HEK293 (cell line): ENCODE results near the gene FRAT2.

Experiments
- SP2 ChIP-seq: fragments of 450-650 bp; formaldehyde crosslinking; IDR thresholded peaks from 2 replicates; pipeline ENCODE4 v1.5.1; 2016; ENCODE audit warnings: missing biosample characterization, missing genetic modification characterization
- ZFP37 ChIP-seq: fragments of 450-650 bp; formaldehyde crosslinking; IDR thresholded peaks from 2 replicates; pipeline ENCODE4 v1.5.1; 2016; ENCODE audit warnings: missing biosample characterization, missing genetic modification characterization
- ZNF24 ChIP-seq: fragments of 450-650 bp; formaldehyde crosslinking; IDR thresholded peaks from 2 replicates; pipeline ENCODE4 v1.5.1; 2016; ENCODE audit warnings: missing biosample characterization, missing genetic modification characterization
- ZNF394 ChIP-seq: fragments of 450-650 bp; formaldehyde crosslinking; IDR thresholded peaks from 2 replicates; pipeline ENCODE4 v1.5.1; 2016; ENCODE audit warnings: missing biosample characterization, missing genetic modification characterization, mild to moderate bottlenecking, moderate library complexity, borderline replicate concordance
- TF ChIP-seq, protein P1 (sequence below): fragments of 450-650 bp; formaldehyde crosslinking; IDR thresholded peaks from 2 replicates; pipeline ENCODE4 v1.5.1; 2016; ENCODE audit warnings: missing biosample characterization, missing genetic modification characterization
- TF ChIP-seq, protein P2 (sequence below): fragments of 450-650 bp; formaldehyde crosslinking; IDR thresholded peaks from 2 replicates; pipeline ENCODE4 v1.5.1; 2016; ENCODE audit warnings: missing biosample characterization, missing genetic modification characterization
- TF ChIP-seq, protein P3 (sequence below): fragments of 450-650 bp; formaldehyde crosslinking; IDR thresholded peaks from 2 replicates; pipeline ENCODE4 v1.5.1; 2017; ENCODE audit warnings: missing biosample characterization, missing genetic modification characterization
- TF ChIP-seq, protein P4 (sequence below): fragments of 450-650 bp; formaldehyde crosslinking; IDR thresholded peaks from 2 replicates; pipeline ENCODE4 v1.5.1; 2016; ENCODE audit warnings: missing biosample characterization, missing genetic modification characterization

DNA sequence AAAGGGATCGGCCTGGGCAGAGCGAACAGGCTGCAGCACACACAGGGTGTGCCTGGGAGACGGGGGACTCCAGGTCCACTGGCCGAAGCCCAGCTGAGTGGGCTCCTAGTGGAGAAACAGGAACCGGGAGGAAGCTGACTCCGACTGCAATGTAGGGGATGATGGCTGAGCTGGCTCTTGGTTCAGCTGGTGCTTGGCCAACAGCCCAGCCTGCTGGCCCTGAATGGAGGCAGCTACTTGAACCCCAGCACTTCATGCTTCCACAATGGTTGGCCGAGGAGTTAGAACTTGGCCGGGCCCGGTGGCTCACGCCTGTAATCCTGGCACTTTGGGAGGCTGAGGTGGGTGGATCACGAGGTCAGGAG is 27.0 kb upstream of the FRAT2 start:
- TF ChIP-seq, protein P1, sequence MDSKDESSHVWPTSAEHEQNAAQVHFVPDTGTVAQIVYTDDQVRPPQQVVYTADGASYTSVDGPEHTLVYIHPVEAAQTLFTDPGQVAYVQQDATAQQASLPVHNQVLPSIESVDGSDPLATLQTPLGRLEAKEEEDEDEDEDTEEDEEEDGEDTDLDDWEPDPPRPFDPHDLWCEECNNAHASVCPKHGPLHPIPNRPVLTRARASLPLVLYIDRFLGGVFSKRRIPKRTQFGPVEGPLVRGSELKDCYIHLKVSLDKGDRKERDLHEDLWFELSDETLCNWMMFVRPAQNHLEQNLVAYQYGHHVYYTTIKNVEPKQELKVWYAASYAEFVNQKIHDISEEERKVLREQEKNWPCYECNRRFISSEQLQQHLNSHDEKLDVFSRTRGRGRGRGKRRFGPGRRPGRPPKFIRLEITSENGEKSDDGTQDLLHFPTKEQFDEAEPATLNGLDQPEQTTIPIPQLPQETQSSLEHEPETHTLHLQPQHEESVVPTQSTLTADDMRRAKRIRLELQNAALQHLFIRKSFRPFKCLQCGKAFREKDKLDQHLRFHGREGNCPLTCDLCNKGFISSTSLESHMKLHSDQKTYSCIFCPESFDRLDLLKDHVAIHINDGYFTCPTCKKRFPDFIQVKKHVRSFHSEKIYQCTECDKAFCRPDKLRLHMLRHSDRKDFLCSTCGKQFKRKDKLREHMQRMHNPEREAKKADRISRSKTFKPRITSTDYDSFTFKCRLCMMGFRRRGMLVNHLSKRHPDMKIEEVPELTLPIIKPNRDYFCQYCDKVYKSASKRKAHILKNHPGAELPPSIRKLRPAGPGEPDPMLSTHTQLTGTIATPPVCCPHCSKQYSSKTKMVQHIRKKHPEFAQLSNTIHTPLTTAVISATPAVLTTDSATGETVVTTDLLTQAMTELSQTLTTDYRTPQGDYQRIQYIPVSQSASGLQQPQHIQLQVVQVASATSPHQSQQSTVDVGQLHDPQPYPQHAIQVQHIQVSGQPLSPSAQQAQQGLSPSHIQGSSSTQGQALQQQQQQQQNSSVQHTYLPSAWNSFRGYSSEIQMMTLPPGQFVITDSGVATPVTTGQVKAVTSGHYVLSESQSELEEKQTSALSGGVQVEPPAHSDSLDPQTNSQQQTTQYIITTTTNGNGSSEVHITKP (tag by site-specific recombination) = no peak
- TF ChIP-seq ZFP37 (tag by site-specific recombination) (no peak), ZNF24 (tag by site-specific recombination) (no peak), SP2 (no peak), ZNF394 (tag by site-specific recombination) (no peak)
- TF ChIP-seq, protein P2, sequence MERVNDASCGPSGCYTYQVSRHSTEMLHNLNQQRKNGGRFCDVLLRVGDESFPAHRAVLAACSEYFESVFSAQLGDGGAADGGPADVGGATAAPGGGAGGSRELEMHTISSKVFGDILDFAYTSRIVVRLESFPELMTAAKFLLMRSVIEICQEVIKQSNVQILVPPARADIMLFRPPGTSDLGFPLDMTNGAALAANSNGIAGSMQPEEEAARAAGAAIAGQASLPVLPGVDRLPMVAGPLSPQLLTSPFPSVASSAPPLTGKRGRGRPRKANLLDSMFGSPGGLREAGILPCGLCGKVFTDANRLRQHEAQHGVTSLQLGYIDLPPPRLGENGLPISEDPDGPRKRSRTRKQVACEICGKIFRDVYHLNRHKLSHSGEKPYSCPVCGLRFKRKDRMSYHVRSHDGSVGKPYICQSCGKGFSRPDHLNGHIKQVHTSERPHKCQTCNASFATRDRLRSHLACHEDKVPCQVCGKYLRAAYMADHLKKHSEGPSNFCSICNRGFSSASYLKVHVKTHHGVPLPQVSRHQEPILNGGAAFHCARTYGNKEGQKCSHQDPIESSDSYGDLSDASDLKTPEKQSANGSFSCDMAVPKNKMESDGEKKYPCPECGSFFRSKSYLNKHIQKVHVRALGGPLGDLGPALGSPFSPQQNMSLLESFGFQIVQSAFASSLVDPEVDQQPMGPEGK (tag by site-specific recombination) = no peak
- TF ChIP-seq, protein P3, sequence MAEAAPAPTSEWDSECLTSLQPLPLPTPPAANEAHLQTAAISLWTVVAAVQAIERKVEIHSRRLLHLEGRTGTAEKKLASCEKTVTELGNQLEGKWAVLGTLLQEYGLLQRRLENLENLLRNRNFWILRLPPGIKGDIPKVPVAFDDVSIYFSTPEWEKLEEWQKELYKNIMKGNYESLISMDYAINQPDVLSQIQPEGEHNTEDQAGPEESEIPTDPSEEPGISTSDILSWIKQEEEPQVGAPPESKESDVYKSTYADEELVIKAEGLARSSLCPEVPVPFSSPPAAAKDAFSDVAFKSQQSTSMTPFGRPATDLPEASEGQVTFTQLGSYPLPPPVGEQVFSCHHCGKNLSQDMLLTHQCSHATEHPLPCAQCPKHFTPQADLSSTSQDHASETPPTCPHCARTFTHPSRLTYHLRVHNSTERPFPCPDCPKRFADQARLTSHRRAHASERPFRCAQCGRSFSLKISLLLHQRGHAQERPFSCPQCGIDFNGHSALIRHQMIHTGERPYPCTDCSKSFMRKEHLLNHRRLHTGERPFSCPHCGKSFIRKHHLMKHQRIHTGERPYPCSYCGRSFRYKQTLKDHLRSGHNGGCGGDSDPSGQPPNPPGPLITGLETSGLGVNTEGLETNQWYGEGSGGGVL (tag by site-specific recombination) = no peak
- TF ChIP-seq, protein P4, sequence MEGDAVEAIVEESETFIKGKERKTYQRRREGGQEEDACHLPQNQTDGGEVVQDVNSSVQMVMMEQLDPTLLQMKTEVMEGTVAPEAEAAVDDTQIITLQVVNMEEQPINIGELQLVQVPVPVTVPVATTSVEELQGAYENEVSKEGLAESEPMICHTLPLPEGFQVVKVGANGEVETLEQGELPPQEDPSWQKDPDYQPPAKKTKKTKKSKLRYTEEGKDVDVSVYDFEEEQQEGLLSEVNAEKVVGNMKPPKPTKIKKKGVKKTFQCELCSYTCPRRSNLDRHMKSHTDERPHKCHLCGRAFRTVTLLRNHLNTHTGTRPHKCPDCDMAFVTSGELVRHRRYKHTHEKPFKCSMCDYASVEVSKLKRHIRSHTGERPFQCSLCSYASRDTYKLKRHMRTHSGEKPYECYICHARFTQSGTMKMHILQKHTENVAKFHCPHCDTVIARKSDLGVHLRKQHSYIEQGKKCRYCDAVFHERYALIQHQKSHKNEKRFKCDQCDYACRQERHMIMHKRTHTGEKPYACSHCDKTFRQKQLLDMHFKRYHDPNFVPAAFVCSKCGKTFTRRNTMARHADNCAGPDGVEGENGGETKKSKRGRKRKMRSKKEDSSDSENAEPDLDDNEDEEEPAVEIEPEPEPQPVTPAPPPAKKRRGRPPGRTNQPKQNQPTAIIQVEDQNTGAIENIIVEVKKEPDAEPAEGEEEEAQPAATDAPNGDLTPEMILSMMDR (tag by site-specific recombination) = no peak
